ENCODE measurements around the gene KPNA5.

DNA sequence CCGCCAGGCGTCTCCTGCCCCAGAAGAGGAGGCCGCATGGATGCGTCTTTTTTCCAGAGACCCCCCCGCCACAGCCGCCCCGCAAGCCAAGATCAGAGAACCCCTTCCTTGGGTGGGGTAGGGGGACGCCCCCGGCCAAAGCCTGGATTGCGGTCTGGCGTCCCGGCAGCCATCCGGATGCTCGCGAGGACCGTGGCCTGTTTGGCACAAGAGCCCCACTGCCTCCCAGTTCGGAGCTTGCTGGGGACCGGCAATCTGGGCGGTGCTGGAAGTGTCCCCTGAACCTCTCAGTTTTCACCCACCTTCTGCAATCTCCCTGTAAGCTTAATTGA lies 83.6 kb downstream of the KPNA5 start:
- no peak for TF ChIP-seq TAF1 (IDR thresholded peaks at IDR 0.05; ENCODE audit: borderline replicate concordance, low read depth, low read length)
- no peak for TF ChIP-seq POLR2A (IDR thresholded peaks at IDR 0.05; ENCODE audit: low read depth, low read length)
